HCT116 (cell line): Measurements from ENCODE around the gene APOB. TPM values are rescaled to one million over a fixed set of nuclear protein-coding genes. Genes with fewer than 3 reads are reported as not detected.

ENCODE experiments used
- ATAC-seq: fragments of 200-7000 bp; cut with Tn5 transposase; 2 replicates; pipeline ENCODE4 v1.9.1; 2020; ENCODE audit warnings: mild to moderate bottlenecking, moderate library complexity
- BruUV-seq: library from RNA; stranded (reverse); fragments of 400-500 nt; replicated peaks from 2 replicates; lab custom pipeline; 2021; lab: Mats Ljungman, UMichigan
- CTCF ChIA-PET: fragments of 300-600 bp; sonication (Branson Sonifier 250); formaldehyde crosslinking; loops from one replicate; lab custom pipeline; 2021; ENCODE audit warnings: antibody characterized with exemption; lab: Charles Lee
- POLR2A ChIA-PET: fragments of 300-600, 350-600 bp; sonication (Branson Sonifier 250); formaldehyde crosslinking; loops from one replicate; lab custom pipeline; 2021; ENCODE audit warnings: antibody characterized with exemption; lab: Charles Lee
- RAD21 ChIA-PET, 2 experiments: fragments of 300-600 bp; sonication (Branson Sonifier 250); formaldehyde crosslinking; loops; one replicate each; lab custom pipeline; 2023; ENCODE audit warnings: low total read pairs in 2 of 2; ENCODE audit not compliant: uncharacterized antibody in 2 of 2, unreplicated experiment in 2 of 2, low non-redundant PET in 1 of 2; lab: Charles Lee
- DNase-seq: peaks from one replicate; pipeline ENCODE4 v3.0.0-alpha.2; 2010; ENCODE audit warnings: low read depth, low spot score
- H2AFZ ChIP-seq: fragments of 200-600 bp; shearing (Covaris generic), sonication (generic); 2 replicates; pipeline ENCODE4 v1.6.1; 2017; ENCODE audit warnings: low read depth, mixed run types, mixed read lengths, antibody characterized with exemption, low read length; ENCODE audit not compliant: poor library complexity, severe bottlenecking
- H3K27ac ChIP-seq: 2 replicates; pipeline ENCODE4 v1.5.1; 2012; ENCODE audit warnings: low read depth, low read length
- H3K27me3 ChIP-seq: fragments of 200-600 bp; sonication (generic); 2 replicates; pipeline ENCODE4 v1.6.1; 2016; ENCODE audit warnings: mixed run types, low read length, mixed read lengths; ENCODE audit not compliant: insufficient read depth
- H3K36me3 ChIP-seq, 2 experiments: fragments of 200-500 bp in 1 of 2; fragments of 200-600 bp in 1 of 2; sonication (Bioruptor generic) in 1 of 2; sonication (generic) in 1 of 2; 2 replicates each; pipeline versions ENCODE4 v1.5.1 to v1.6.1; 2014 to 2016; ENCODE audit warnings: low read length in 2 of 2, inconsistent platforms in 1 of 2, mixed read lengths in 1 of 2, mixed run types in 1 of 2; ENCODE audit not compliant: insufficient read depth in 2 of 2, control insufficient read depth in 1 of 2
- H3K4me1 ChIP-seq, 2 experiments: fragments of 200-600 bp in 1 of 2; sonication (generic) in 1 of 2; 2 replicates each; pipeline versions ENCODE4 v1.5.1 to v1.6.1; 2012 to 2017; ENCODE audit warnings: low read length in 2 of 2, inconsistent platforms in 1 of 2, mild to moderate bottlenecking in 1 of 2, mixed read lengths in 1 of 2, mixed run types in 1 of 2, moderate library complexity in 1 of 2; ENCODE audit not compliant: insufficient read depth in 2 of 2, control insufficient read depth in 1 of 2
- H3K4me2 ChIP-seq: fragments of 200-600 bp; sonication (generic); 2 replicates; pipeline ENCODE4 v1.6.1; 2017; ENCODE audit warnings: mixed run types, low read length, mixed read lengths
- H3K4me3 ChIP-seq, 2 experiments: fragments of 200-600 bp in 1 of 2; sonication (generic) in 1 of 2; replicated peaks in 1 of 2; 2 replicates each; pipeline ENCODE4 v1.5.1; 2011 to 2016; ENCODE audit warnings: low read length in 2 of 2, control low read depth in 1 of 2, low read depth in 1 of 2, mild to moderate bottlenecking in 1 of 2, mixed read lengths in 1 of 2, mixed run types in 1 of 2
- H3K79me2 ChIP-seq: fragments of 200-600 bp; sonication (generic); 2 replicates; pipeline ENCODE4 v1.6.1; 2017; ENCODE audit warnings: mild to moderate bottlenecking, mixed run types, low read length, moderate library complexity, mixed read lengths; ENCODE audit not compliant: insufficient read depth
- H3K9ac ChIP-seq: fragments of 200-600 bp; sonication (generic); 2 replicates; pipeline ENCODE4 v1.6.1; 2016; ENCODE audit warnings: low read length, mixed read lengths
- H3K9me2 ChIP-seq: fragments of 200-600 bp; sonication (generic), shearing (Covaris generic); 2 replicates; pipeline ENCODE4 v1.6.1; 2017; ENCODE audit warnings: mixed run types, mild to moderate bottlenecking, moderate library complexity; ENCODE audit not compliant: insufficient read depth
- H3K9me3 ChIP-seq, 2 experiments: fragments of 200-500 bp in 1 of 2; fragments of 200-600 bp in 1 of 2; sonication (Bioruptor generic) in 1 of 2; sonication (generic) in 1 of 2; 2 replicates each; pipeline ENCODE4 v1.6.1; 2014 to 2017; ENCODE audit warnings: low read length in 2 of 2, mixed read lengths in 2 of 2, inconsistent platforms in 1 of 2, low read depth in 1 of 2, mild to moderate bottlenecking in 1 of 2, mixed run types in 1 of 2, moderate library complexity in 1 of 2; ENCODE audit not compliant: control insufficient read depth in 1 of 2, insufficient read depth in 1 of 2
- H4K20me1 ChIP-seq: fragments of 200-600 bp; sonication (generic), shearing (Covaris generic); 2 replicates; pipeline ENCODE4 v1.6.1; 2017; ENCODE audit warnings: mixed run types, mild to moderate bottlenecking, moderate library complexity; ENCODE audit not compliant: insufficient read depth
- CBX3 ChIP-seq: IDR thresholded peaks from 2 replicates; pipeline ENCODE4 v1.6.1; 2012; ENCODE audit warnings: low read depth
- CTCF ChIP-seq, 3 experiments: fragments of 200-600 bp in 1 of 3; sonication (generic) in 1 of 3; IDR thresholded peaks in 2 of 3; conservative IDR thresholded peaks in 1 of 3; 2 replicates each; pipeline ENCODE4 v1.5.1; 2012 to 2017; ENCODE audit warnings: low read depth in 2 of 3, low read length in 2 of 3, antibody characterized with exemption in 1 of 3, borderline replicate concordance in 1 of 3, control low read depth in 1 of 3, mild to moderate bottlenecking in 1 of 3, mixed read lengths in 1 of 3, mixed run types in 1 of 3, moderate library complexity in 1 of 3; ENCODE audit not compliant: insufficient read depth in 1 of 3
- EGR1 ChIP-seq: IDR thresholded peaks from 2 replicates; pipeline ENCODE4 v1.6.1; 2012; ENCODE audit warnings: low read depth
- ELF1 ChIP-seq: IDR thresholded peaks from 2 replicates; pipeline ENCODE4 v1.6.1; 2012; ENCODE audit warnings: low read depth, borderline replicate concordance
- FOSL1 ChIP-seq: IDR thresholded peaks from 2 replicates; pipeline ENCODE4 v1.6.1; 2012; ENCODE audit warnings: low read depth
- POLR2A ChIP-seq: IDR thresholded peaks from 2 replicates; pipeline ENCODE4 v1.7.0; 2011; ENCODE audit warnings: borderline replicate concordance; ENCODE audit not compliant: insufficient read depth, insufficient read length; ENCODE audit errors: extremely low read depth
- POLR2AphosphoS5 ChIP-seq: IDR thresholded peaks from 2 replicates; pipeline ENCODE4 v1.6.1; 2011; ENCODE audit warnings: mild to moderate bottlenecking, low read depth, low read length, moderate library complexity
- SIN3A ChIP-seq: IDR thresholded peaks from 2 replicates; pipeline ENCODE4 v1.6.1; 2012; ENCODE audit warnings: low read depth
- SP1 ChIP-seq: IDR thresholded peaks from 2 replicates; pipeline ENCODE4 v1.6.1; 2012; ENCODE audit warnings: low read depth
- SRF ChIP-seq: IDR thresholded peaks from 2 replicates; pipeline ENCODE4 v1.6.1; 2012; ENCODE audit warnings: low read depth
- TCF7L2 ChIP-seq: IDR thresholded peaks from 2 replicates; pipeline ENCODE4 v1.7.0; 2011; ENCODE audit warnings: borderline replicate concordance, inconsistent platforms; ENCODE audit not compliant: insufficient read depth, insufficient read length; ENCODE audit errors: extremely low read depth
- ZFX ChIP-seq: fragments of 450-650 bp; IDR thresholded peaks from 2 replicates; pipeline ENCODE4 v1.6.1; 2017
- intact Hi-C: fragments of 100-400 bp; cut with micrococcal nuclease; formaldehyde crosslinking; loops from 2 replicates; pipeline ENCODE4 v1.10.0; 2022
- total RNA-seq: library from RNA; stranded (reverse); gene quantifications from one replicate; pipeline ENCODE4 v1.2.1, GENCODE V29; 2021; ENCODE audit not compliant: unreplicated experiment
- TF ChIP-seq, protein P1 (sequence below): IDR thresholded peaks from 2 replicates; pipeline ENCODE4 v1.6.1; 2012
- TF ChIP-seq, protein P2 (sequence below): IDR thresholded peaks from 2 replicates; pipeline ENCODE4 v1.6.1; 2012
- TF ChIP-seq, protein P3 (sequence below): IDR thresholded peaks from 2 replicates; pipeline ENCODE4 v1.6.1; 2012; ENCODE audit warnings: low read depth

The APOB gene
- total RNA-seq, 1 experiment from 2014 or later: 1.6 TPM

DNA sequence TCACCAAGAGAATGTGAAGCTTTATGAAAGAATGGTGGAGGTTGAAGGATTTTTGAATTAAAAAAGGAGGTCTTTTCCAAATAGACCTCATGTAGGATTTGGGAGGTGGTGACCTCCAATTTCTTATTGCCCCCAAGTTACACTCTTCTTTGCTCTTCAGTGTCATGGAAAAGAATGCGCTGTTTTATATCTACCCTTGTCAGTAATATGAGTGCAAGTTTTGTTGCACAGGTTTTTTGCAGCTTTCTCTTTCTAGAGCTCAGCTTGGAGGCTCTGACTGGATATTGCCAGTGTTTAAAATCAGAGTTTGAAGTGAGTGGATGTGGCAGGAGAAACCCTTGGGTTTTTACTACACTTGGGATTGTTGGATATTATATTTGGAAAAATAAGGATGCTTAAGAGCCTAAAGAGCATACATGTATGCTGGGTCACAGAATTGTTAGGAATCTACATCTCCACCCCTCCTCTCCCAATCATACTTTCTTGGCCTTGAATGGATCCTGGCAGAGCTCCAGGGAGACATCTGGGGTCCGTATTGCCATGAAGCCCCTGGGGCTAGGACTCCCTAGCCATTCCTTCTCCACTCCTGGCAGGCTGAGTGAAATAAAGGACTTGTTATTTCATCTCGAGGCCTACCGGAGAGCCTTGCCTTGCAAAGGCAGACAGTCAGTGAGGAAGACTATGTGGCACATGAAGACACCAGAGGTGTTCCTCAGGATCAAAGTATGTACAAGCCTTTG is 43.8 kb downstream of the APOB start:
- no peaks in the 10 kb centered on the region for H3K9me2 ChIP-seq
- no peak overlapping the region for H3K4me2 ChIP-seq
- H3K4me3 ChIP-seq: no peak overlapping the region
- H3K36me3 ChIP-seq: no peaks in the 10 kb centered on the region
- no peak for ATAC-seq
- no peak for TF ChIP-seq ELF1
- TF ChIP-seq FOSL1: no peak
- no peak for TF ChIP-seq POLR2A
- TF ChIP-seq, protein P1, sequence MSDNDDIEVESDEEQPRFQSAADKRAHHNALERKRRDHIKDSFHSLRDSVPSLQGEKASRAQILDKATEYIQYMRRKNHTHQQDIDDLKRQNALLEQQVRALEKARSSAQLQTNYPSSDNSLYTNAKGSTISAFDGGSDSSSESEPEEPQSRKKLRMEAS: no peak
- TF ChIP-seq EGR1: no peak
- TF ChIP-seq ZFX: no peak
- no peak for TF ChIP-seq TCF7L2
- TF ChIP-seq, protein P2, sequence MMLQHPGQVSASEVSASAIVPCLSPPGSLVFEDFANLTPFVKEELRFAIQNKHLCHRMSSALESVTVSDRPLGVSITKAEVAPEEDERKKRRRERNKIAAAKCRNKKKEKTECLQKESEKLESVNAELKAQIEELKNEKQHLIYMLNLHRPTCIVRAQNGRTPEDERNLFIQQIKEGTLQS: no peak
- TF ChIP-seq SP1: no peak
- no peak for TF ChIP-seq CTCF (IDR thresholded peaks at IDR 0.05 in 2 of 3, conservative IDR thresholded peaks at IDR 0.05 in 1 of 3; ENCODE audit: borderline replicate concordance in 1 of 3, insufficient read depth in 1 of 3, low read depth in 2 of 3, low read length in 2 of 3)
- TF ChIP-seq SIN3A: no peak
- TF ChIP-seq, protein P3, sequence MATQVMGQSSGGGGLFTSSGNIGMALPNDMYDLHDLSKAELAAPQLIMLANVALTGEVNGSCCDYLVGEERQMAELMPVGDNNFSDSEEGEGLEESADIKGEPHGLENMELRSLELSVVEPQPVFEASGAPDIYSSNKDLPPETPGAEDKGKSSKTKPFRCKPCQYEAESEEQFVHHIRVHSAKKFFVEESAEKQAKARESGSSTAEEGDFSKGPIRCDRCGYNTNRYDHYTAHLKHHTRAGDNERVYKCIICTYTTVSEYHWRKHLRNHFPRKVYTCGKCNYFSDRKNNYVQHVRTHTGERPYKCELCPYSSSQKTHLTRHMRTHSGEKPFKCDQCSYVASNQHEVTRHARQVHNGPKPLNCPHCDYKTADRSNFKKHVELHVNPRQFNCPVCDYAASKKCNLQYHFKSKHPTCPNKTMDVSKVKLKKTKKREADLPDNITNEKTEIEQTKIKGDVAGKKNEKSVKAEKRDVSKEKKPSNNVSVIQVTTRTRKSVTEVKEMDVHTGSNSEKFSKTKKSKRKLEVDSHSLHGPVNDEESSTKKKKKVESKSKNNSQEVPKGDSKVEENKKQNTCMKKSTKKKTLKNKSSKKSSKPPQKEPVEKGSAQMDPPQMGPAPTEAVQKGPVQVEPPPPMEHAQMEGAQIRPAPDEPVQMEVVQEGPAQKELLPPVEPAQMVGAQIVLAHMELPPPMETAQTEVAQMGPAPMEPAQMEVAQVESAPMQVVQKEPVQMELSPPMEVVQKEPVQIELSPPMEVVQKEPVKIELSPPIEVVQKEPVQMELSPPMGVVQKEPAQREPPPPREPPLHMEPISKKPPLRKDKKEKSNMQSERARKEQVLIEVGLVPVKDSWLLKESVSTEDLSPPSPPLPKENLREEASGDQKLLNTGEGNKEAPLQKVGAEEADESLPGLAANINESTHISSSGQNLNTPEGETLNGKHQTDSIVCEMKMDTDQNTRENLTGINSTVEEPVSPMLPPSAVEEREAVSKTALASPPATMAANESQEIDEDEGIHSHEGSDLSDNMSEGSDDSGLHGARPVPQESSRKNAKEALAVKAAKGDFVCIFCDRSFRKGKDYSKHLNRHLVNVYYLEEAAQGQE: no peak
- TF ChIP-seq POLR2AphosphoS5: no peak
- no peak for TF ChIP-seq SRF
- TF ChIP-seq CBX3: no peak
- ChIA-PET POLR2A (no interaction called here), RAD21 (no interaction called here), CTCF (no interaction called here)
- H3K79me2 ChIP-seq: no peaks in the 10 kb centered on the region
- peaks cover 30% of the 10 kb centered on the region for H3K27me3 ChIP-seq
- no peak overlapping the region for H3K9ac ChIP-seq
- H3K27ac ChIP-seq: no peak overlapping the region
- intact Hi-C loops: no loop called here
- H3K4me1 ChIP-seq: no peaks in the 10 kb centered on the region
- no peaks in the 10 kb centered on the region for H3K9me3 ChIP-seq
- H4K20me1 ChIP-seq: no peaks in the 10 kb centered on the region
- no TSS peak for BruUV-seq
- no peak for DNase-seq
- H2AFZ ChIP-seq: no peak overlapping the region
